UCSD-AML1 (cell line): ENCODE measurements around the gene GTF2H3.

Experiments used
- DNase-seq: peaks from one replicate; lab custom pipeline; 2025; ENCODE audit not compliant: unreplicated experiment; lab: John Stamatoyannopoulos, UW

The GTF2H3 gene

GRCh38 chr12:123707466-123707865, 73.8 kb downstream of the GTF2H3 start:
- no peak for DNase-seq
